ENCODE data around the gene MRGPRF. TPM values are rescaled to one million over a fixed set of nuclear protein-coding genes. Genes with fewer than 3 reads are reported as not detected.

Gene MRGPRF
- total RNA-seq, 1 donor from 2014 or later, result 1.2 TPM

DNA sequence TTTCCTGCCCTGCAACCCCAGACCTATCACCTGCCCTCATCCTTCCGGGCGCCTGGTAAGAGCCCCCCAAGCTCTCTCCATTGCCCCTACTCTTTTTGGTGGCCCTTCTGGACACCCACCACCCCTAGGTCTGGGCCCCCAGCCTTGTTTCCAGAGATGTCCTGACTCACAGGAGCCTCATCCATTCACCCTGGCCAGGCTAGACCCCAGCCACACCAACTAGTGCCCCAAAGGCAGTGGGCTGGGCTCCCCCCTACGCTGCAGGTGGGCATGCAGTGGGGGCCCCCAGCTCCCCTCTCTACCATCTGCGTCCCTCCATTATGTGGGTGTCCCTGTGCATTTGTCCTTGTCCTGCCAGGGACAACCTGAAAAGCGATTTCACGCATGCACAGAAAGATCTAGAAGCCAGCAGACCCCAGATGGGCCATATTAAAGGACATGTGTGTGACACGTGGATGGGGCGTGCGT lies 1.4 kb downstream of the MRGPRF start:
- H3K4me3 ChIP-seq (ENCODE audit: low read depth, low read length), result no peak overlapping the region
- peaks cover 3% of the 10 kb centered on the region for H3K27me3 ChIP-seq (ENCODE audit: control insufficient read depth, insufficient read depth, low read length)
- TF ChIP-seq, protein P1, sequence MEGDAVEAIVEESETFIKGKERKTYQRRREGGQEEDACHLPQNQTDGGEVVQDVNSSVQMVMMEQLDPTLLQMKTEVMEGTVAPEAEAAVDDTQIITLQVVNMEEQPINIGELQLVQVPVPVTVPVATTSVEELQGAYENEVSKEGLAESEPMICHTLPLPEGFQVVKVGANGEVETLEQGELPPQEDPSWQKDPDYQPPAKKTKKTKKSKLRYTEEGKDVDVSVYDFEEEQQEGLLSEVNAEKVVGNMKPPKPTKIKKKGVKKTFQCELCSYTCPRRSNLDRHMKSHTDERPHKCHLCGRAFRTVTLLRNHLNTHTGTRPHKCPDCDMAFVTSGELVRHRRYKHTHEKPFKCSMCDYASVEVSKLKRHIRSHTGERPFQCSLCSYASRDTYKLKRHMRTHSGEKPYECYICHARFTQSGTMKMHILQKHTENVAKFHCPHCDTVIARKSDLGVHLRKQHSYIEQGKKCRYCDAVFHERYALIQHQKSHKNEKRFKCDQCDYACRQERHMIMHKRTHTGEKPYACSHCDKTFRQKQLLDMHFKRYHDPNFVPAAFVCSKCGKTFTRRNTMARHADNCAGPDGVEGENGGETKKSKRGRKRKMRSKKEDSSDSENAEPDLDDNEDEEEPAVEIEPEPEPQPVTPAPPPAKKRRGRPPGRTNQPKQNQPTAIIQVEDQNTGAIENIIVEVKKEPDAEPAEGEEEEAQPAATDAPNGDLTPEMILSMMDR (IDR thresholded peaks at IDR 0.05; ENCODE audit: insufficient read depth, low read length, poor library complexity, severe bottlenecking), result no peak
- no peak for DNase-seq (ENCODE audit: low read depth)
- H3K36me3 ChIP-seq (ENCODE audit: control insufficient read depth, insufficient read depth, low read length), result no peaks in the 10 kb centered on the region

DNA sequence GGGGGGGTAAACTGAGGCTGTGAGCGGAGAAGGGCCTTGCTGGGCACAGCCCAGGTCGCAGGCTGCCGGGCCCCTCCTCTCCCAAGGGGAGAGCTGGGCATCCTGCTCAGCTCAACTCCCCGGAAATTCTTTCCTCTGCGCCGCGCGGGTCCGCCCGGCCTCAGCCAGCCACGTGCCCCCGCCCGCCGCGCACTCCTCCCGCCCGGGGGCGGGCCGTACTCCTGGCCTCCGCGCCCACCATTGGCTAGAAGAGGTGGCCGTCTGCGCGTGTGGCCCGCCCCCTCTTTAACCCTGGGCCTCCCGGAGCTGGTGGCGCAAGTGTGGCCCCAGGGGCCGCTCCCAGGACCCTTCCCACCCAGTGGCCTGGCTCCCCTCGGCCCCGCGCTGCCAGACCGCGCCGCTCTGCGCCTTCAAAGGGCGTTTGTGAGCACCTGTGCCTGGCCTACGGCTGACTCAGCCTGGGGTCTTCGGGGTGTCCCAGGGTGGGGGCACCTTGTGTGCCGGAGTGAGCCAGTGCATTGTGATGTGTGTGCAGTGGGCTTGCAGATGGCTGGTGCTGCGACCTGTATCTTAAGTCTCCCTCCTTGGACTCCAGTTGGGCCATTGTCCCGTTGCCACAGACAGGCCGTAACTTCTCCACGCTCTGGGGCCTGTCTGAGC lies 2.0 kb downstream of the MRGPRF start:
- Histone ChIP-seq H3K27me3 (ENCODE audit: control insufficient read depth, insufficient read depth, low read length) (peaks cover 3% of the 10 kb centered on the region), H3K4me3 (ENCODE audit: low read depth, low read length) (no peak overlapping the region), H3K36me3 (ENCODE audit: control insufficient read depth, insufficient read depth, low read length) (no peaks in the 10 kb centered on the region)
- DNase-seq (ENCODE audit: low read depth), result no peak
- TF ChIP-seq, protein P1 (IDR thresholded peaks at IDR 0.05; ENCODE audit: insufficient read depth, low read length, poor library complexity, severe bottlenecking), result no peak

DNA sequence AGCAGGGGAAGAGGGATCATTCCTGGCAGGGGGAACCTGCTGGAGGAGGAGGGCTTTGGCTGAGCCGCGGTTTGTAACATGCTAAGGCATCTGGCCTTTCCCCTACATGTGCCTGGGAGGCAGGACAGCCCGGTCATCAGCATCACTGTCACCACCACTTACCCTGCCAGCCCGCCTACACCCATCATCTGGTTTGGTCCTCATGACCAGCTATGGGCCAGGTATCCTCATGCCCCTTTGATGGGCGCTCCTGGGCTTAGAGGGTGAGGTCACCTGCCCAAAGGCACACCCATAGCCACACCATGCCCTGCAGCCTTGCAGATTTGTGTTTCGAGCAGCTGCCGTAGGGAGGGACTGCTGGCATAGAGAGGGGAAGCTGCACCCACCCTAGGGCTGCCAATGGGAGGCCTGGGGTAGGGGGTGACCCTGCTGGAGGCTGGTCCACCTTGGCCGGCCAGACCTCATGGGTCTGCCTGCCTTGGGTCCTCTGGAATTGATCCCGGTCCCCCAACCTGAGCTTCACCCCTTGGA lies 2.6 kb downstream of the MRGPRF start:
- Histone ChIP-seq H3K36me3 (ENCODE audit: control insufficient read depth, insufficient read depth, low read length) (no peaks in the 10 kb centered on the region), H3K4me3 (ENCODE audit: low read depth, low read length) (no peak overlapping the region), H3K27me3 (ENCODE audit: control insufficient read depth, insufficient read depth, low read length) (peaks cover 3% of the 10 kb centered on the region)
- DNase-seq (ENCODE audit: low read depth), result no peak
- TF ChIP-seq, protein P1 (IDR thresholded peaks at IDR 0.05; ENCODE audit: insufficient read depth, low read length, poor library complexity, severe bottlenecking), result no peak

DNA sequence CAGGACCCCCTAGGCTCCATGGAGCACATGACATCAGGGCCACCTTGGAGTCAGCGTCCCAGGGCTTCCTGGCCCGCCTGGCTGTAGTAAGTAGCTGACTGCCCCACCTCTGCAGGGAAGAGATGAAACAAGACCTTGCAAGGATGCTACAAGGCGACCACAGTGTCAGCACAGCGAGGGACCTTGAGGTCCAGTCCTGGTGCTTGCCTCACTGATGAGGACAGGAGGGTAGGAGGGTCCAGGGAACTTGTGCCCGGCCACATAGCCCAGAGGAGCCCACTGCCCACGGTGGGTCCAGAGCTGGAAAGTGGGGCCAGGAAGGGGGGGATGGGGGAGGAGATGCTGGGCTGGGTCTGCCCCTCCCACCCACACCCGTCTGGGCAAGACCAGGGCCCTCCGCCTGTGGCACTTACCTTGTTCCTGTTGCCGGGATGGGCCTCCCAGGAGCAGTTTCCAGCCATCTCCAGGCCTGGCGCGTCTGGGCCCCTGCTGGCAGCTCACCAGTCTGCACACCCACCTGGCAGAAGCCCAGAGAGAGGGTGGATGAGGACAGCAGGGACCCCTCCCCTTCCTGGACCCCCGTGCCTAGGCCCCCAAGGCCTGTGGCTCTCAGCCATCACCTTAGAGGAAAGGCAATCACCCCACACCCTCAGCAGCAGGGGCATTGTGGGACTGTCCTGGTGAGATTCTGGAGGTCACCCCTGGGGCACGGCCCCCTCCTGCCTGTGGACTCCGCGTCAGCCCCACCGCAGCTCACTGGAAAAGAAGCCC lies 3.4 kb downstream of the MRGPRF start:
- TF ChIP-seq, protein P1 (IDR thresholded peaks at IDR 0.05; ENCODE audit: insufficient read depth, low read length, poor library complexity, severe bottlenecking), result no peak
- Histone ChIP-seq H3K36me3 (ENCODE audit: control insufficient read depth, insufficient read depth, low read length) (no peaks in the 10 kb centered on the region), H3K27me3 (ENCODE audit: control insufficient read depth, insufficient read depth, low read length) (peaks cover 3% of the 10 kb centered on the region), H3K4me3 (ENCODE audit: low read depth, low read length) (no peak overlapping the region)
- no peak for DNase-seq (ENCODE audit: low read depth)

DNA sequence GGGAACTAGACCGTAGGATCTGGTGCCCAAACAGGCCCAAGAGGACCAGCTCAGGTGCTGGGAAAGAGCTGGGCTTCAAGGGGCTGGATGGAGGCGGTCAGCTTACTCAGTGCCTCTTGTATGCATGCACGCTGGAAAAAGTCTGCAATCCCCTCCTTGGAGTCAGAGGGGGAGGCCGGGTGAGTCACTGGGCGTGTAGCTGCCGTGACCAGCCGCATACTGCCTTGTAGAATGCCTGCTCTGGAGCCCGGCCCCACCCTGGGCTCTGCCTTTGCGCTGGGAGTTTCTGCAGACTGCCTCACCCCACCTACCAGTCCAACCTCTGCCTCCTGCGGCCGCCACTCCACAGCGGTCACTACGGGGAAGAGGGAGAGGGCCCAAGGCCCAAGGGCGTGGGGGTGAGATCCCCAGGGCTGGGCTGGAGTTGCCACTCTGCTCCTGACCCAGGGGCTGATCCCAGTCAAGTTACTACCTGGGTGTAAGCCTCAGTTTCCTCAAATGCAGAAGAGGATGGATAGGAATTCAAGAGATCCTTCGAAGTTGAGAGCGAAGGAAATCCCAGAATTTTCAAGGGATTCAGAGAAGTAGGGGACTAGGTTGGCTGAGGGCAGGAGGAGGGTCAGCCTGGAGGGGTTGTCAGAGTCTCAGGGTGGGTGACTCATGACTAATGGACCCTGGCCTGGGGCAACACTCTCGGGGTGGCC lies 4.2 kb downstream of the MRGPRF start:
- DNase-seq (ENCODE audit: low read depth), result peak; percentile 94
- Histone ChIP-seq H3K27me3 (ENCODE audit: control insufficient read depth, insufficient read depth, low read length) (peaks cover 3% of the 10 kb centered on the region), H3K4me3 (ENCODE audit: low read depth, low read length) (no peak overlapping the region), H3K36me3 (ENCODE audit: control insufficient read depth, insufficient read depth, low read length) (no peaks in the 10 kb centered on the region)
- TF ChIP-seq, protein P1 (IDR thresholded peaks at IDR 0.05; ENCODE audit: insufficient read depth, low read length, poor library complexity, severe bottlenecking), result no peak
